Ovary (tissue), 9 donors: ENCODE results near the gene EFHD2. TPM values are rescaled to one million over a fixed set of nuclear protein-coding genes. Genes with fewer than 3 reads are reported as not detected.

ENCODE experiments used
- DNase-seq, 5 donors: peaks; one replicate each; pipeline ENCODE4 v3.0.0-alpha.2; 2019 to 2020
- H3K27ac ChIP-seq, 2 donors: fragments of 200-600 bp; one replicate each; pipeline versions ENCODE4 v1.5.1 to v1.8.0; 2019 to 2022
- H3K27me3 ChIP-seq: fragments of 200-600 bp; one replicate; pipeline ENCODE4 v1.8.0; 2022
- H3K36me3 ChIP-seq: fragments of 200-600 bp; sonication (generic); one replicate; pipeline ENCODE4 v1.5.1; 2019
- H3K4me1 ChIP-seq: one replicate; pipeline ENCODE4 v1.8.1; 2013; ENCODE audit warnings: mild to moderate bottlenecking, moderate library complexity; ENCODE audit not compliant: insufficient read depth
- H3K4me3 ChIP-seq: fragments of 200-600 bp; sonication (generic); one replicate; pipeline ENCODE4 v1.5.1; 2017
- H3K9me3 ChIP-seq, 2 donors: fragments of 200-600 bp in 1 of 2; sonication (generic) in 1 of 2; one replicate each; pipeline versions ENCODE4 v1.5.1 to v1.8.1; 2013 to 2019; ENCODE audit warnings: mild to moderate bottlenecking in 1 of 2, moderate library complexity in 1 of 2
- CTCF ChIP-seq, 3 donors: fragments of 450-650 bp in 2 of 3; fragments of 200-600 bp in 1 of 3; IDR thresholded peaks; one replicate each; pipeline versions ENCODE4 v1.5.1 to v1.8.0; 2016 to 2022; ENCODE audit warnings: antibody characterized with exemption in 3 of 3, mild to moderate bottlenecking in 1 of 3
- EP300 ChIP-seq: sonication (generic); formaldehyde crosslinking; IDR thresholded peaks from one replicate; pipeline ENCODE4 v1.6.1; 2017; ENCODE audit warnings: antibody characterized with exemption
- POLR2A ChIP-seq: fragments of 450-650 bp; IDR thresholded peaks from one replicate; pipeline ENCODE4 v1.6.1; 2017; ENCODE audit warnings: antibody characterized with exemption, mild to moderate bottlenecking, moderate library complexity
- WGBS, 3 donors: extraction: QIAGEN DNeasy Blood & Tissue Kit in 1 of 3; methylation state at CpG; one replicate each; pipeline versions ENCODE4 v1.1.5 to v1.1.7; 2013 to 2017; 5-methylcytosine and 5-hydroxymethylcytosine counted together
- intact Hi-C, 4 donors: fragments of 100-400 bp; cut with DNase I; formaldehyde crosslinking; loops; one replicate each; pipeline versions ENCODE4 v1.11.0 to v1.15.1; 2022 to 2023
- polyA plus RNA-seq, 2 donors: library from polyadenylated mRNA; stranded (reverse); fragments of 200-250 nt in 1 of 2; fragments of 350-450 nt in 1 of 2; fragmentation: Illumina TruSeq in 1 of 2; extraction: RNeasy Lipid Tissue Mini Kit (QIAGEN cat#74804) in 1 of 2; gene quantifications; one replicate each; pipeline ENCODE4 v1.2.3, GENCODE V29; 2013 to 2014
- total RNA-seq, 7 donors: library from RNA; depleted of rRNA in 2 of 7; stranded (reverse); fragments of >200 nt in 2 of 7; fragmentation: NEBNext Ultra II Directional in 3 of 7; extraction: Animal tissue kit (Norgen Biotek cat#: 25700) in 3 of 7; gene quantifications; one replicate each; pipeline versions ENCODE4 v1.1.0 to v1.2.4, GENCODE V29; 2016 to 2023
- donor health status: DM: no; HTN: no; CAD: no; lungs with moderate emphysema.
- donor health status: DM: no; HTN: no; CAD: no.
- donor health status: Bipolar disorder and iron deficiency.
- donor health status: DM: yes; HTN: yes; CAD: no.
- donor health status: DM: no; HTN: no; CAD: no.
- donor health status: DM: yes; HTN: yes; CAD: no.

The EFHD2 gene
- total and polyA plus RNA-seq, 9 donors = 19.6 to 63.2 (median 29.6) TPM

- Histone ChIP-seq H3K4me1 (peaks cover 1% of the 10 kb centered on the region), H3K9me3 (no peaks in the 10 kb centered on the region), H3K27ac (no peak overlapping the region), H3K4me3 (no peak overlapping the region), H3K36me3 (no peaks in the 10 kb centered on the region), H3K27me3 (no peaks in the 10 kb centered on the region)
- TF ChIP-seq POLR2A (no peak), CTCF (IDR thresholded peaks at IDR 0.05) (no peak), EP300 (no peak)
- DNase-seq = no peak
- intact Hi-C loops = no loop called here
- 94 to 96% (median 95%) methylated on average over 12 of the region's 12 CpGs for WGBS, 3 donors
Observed at GRCh38 chr1:15381805-15382204, 27.9 kb upstream of the EFHD2 start.

GRCh38 chr1:15382601-15383518, 26.8 kb upstream of the EFHD2 start:
- DNase-seq = no peak
- TF ChIP-seq POLR2A (no peak), EP300 (no peak), CTCF (IDR thresholded peaks at IDR 0.05) (no peak)
- intact Hi-C loops = no loop called here

GRCh38 chr1:15383810-15384209, 25.9 kb upstream of the EFHD2 start:
- H3K27me3 ChIP-seq = no peaks in the 10 kb centered on the region
- no peak overlapping the region for H3K4me3 ChIP-seq
- intact Hi-C loops = no loop called here
- H3K9me3 ChIP-seq = no peaks in the 10 kb centered on the region
- no peak for DNase-seq
- no peak overlapping the region for H3K27ac ChIP-seq
- TF ChIP-seq POLR2A (no peak), EP300 (no peak), CTCF (IDR thresholded peaks at IDR 0.05) (no peak)
- 95 to 96% (median 95%) methylated on average over 5 of the region's 5 CpGs for WGBS, 3 donors
- no peaks in the 10 kb centered on the region for H3K36me3 ChIP-seq
- H3K4me1 ChIP-seq = peaks cover 1% of the 10 kb centered on the region

More at GRCh38 chr1:15382601-15383518, 26.8 kb upstream of the EFHD2 start:
- H3K9me3 ChIP-seq = no peaks in the 10 kb centered on the region
- H3K4me1 ChIP-seq = peaks cover 1% of the 10 kb centered on the region
- no peak overlapping the region for H3K4me3 ChIP-seq
- no peak overlapping the region for H3K27ac ChIP-seq
- H3K27me3 ChIP-seq = no peaks in the 10 kb centered on the region
- WGBS, 3 donors = 90 to 91% (median 91%) methylated on average over 26 of the region's 26 CpGs
- no peaks in the 10 kb centered on the region for H3K36me3 ChIP-seq

GRCh38 chr1:15384301-15384901, 25.3 kb upstream of the EFHD2 start:
- Histone ChIP-seq H3K27me3 (no peaks in the 10 kb centered on the region), H3K36me3 (no peaks in the 10 kb centered on the region), H3K4me1 (peaks cover 1% of the 10 kb centered on the region), H3K9me3 (no peaks in the 10 kb centered on the region), H3K4me3 (no peak overlapping the region), H3K27ac (no peak overlapping the region)
- intact Hi-C loops = no loop called here
- TF ChIP-seq EP300 = no peak
- TF ChIP-seq CTCF (IDR thresholded peaks at IDR 0.05) = no peak
- TF ChIP-seq POLR2A = no peak
- 49 to 69% (median 68%) methylated on average over 20 of the region's 20 CpGs for WGBS, 3 donors
- DNase-seq = no peak
